GM19238 (cell line): ENCODE data around the gene ILDR2.
A peak's percentile ranks its signal among the peaks of the same experiment; 100 is the strongest.

ENCODE experiments used
- DNase-seq: peaks from one replicate; pipeline ENCODE4 v3.0.0; 2011; ENCODE audit warnings: low spot score; ENCODE audit not compliant: insufficient read length

Gene ILDR2

DNA sequence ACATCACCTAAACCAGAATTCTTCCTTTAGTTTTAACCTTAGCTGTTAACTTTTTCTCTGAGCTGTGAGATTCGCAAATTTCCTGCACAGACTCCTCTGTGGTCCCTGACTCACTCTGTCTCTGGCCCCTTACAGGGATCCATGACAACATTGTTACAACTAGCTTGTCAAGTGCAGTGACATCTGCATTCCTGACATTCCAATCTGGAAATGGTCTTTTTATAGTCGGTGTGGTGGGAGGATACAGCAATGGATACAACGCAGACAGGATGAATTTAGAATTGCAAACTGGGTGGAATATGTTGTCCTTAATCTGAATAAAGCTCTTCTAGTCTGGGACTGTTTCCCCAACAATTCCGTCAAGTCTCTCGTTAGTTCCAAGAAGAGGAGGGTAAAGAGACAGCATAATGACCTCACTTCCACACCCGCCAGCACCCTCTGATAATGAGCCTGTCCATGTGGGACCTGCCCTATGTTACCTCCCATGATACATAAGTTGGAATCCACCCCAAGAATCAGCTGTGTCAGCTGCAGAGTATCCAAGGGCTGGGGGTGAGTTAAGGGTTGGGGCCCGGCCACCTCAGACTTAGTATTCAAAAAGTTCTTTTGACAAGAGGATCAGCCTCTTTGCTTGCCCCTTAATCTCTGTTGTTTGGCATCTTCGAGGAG, 49.4 kb downstream of the ILDR2 start:
- no peak for DNase-seq

GRCh38 chr1:166924823-166925541, 50.4 kb downstream of the ILDR2 start:
- DNase-seq, result no peak

DNA sequence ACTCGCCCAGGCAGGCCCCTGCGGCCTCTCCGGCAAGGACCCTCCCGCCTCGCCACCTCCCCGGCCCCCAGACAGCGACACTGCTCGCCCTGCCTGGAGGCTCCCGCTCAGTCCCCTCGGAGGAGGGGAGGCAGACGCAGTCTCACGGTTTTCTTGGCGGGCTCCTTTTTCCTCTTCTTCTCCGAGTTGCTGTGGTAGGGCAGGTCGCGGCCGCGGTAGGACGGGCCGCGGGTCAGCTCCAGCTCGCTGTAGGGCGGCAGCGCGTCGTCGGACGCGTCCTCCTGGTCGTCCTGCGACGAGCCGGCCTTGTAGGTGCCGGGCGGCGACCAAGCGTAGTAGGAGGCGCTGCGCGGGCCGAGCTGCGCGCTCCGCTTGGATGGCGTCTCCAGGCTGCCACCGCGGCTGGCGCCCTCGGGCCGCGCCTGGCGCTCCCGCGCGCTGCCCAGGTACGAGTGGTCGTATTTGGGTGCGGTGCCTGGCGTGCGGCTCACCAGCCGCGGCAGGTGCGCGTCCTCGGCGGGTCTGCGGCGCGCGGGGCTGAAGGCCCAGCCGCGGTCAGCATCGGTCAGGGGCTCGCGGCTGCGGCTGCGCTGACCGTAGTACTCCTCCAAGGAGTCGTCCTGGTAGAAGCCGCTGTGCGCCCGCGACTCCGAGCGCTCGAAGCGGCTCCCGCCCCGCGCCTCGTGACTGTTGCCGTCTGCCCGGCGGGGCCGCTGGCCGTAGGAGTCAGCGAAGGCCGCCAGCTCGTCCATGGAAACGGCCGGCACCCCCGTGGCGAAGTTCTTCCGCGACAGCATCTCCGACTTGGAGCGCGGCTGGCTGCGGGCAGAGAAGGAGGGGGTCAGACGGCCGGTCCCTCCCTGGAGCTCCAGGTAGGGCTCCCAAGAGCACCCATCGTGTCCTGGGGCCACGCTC, 54.5 kb downstream of the ILDR2 start:
- no peak for DNase-seq

DNA sequence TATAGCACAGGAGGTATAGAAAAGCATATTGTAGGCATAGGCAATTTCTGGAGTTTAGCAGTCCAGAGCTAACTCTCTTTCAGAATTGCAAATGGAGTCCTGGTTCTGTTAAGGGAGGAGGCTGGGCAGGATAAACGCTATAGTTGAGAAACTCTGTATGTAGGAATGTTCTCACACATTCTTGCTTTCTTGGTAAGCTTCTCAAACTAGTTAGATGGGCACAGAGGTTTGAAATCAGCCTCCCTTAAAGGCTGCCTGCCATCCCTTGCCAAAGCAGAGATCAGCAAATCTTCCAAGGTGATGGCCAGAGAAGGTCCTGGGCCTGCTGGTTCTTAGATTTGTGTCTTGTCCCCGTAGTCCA, 56.4 kb downstream of the ILDR2 start:
- DNase-seq, result no peak

DNA sequence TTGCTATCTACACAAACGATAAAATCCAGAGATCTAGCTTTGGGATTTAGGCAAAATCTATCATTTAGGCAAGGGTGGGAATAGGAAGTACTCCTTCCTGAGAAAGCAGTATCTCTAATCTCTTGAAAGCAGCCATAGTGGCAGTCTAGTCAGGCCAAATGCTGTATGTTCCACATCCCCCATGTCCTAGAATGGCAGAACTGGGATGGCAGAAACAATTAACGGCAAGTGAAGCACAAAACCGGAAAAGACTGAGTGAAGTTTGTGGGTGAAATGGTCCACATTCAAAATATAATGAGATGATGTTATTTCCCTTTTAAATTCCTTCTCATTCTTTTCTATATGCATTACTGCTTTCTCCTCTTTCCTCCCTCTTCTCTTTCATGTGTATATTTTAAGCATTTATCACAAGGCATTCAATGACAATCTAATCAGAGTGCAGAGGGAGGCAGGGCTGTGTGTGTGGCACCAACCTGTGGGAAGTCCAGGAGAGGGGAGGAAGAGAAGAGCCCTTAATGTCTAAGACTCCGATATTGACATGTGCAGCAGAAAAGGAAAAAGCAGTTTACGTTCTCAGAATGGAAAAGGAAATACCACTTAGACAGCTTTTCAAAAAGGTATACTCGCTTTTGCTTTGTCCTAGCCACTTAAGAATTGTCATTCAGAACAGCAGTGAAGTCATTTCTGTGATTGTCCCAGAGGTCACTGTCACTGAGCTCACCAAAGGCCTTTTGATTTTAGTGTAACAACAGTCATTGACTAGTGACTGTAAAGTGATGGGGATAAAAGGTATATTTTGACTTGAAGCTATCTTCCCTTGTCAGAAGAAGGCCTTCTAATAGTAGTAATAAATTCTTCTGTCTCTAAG, 57.0 kb downstream of the ILDR2 start:
- no peak for DNase-seq

- no peak for DNase-seq
Measured at GRCh38 chr1:166915941-166916340, 59.4 kb downstream of the ILDR2 start.

DNA sequence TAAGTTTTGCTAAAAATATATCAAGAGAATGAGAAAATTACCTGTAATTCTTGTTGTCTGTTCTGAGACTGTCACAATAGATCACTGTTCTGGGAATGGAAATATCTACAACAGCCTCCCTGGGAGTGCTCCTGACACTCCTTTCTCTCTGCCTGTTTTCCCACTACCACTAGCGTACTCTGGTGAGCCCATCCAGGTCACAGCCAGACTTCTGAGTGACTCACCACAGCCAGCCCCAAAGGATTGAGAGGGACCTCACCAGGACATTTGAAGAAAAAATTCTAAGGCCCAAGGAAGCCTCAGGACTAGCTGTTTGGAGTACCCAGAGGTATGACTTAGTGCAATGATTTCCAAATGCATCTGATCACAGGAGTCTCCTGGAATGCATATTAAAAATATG, 60.3 kb downstream of the ILDR2 start:
- no peak for DNase-seq

DNA sequence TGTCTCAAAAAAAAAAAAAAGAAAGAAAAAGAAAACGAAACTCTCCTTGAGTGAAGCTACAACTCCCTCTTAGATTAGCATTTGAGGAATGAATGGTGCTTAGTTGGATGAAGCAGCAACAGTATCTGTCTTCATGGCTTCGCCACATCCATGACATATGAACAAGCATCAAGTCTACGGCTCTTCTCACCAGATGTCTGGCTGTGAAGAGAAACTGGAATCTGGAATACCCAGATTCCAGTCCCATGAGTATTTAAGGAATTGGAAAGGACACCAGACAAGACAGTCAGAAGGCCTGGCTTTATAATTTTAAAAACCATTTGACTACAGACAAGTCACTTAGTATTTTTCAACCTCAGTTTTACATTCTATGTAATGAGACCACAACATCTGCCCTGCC, 61.2 kb downstream of the ILDR2 start:
- DNase-seq, result no peak

DNA sequence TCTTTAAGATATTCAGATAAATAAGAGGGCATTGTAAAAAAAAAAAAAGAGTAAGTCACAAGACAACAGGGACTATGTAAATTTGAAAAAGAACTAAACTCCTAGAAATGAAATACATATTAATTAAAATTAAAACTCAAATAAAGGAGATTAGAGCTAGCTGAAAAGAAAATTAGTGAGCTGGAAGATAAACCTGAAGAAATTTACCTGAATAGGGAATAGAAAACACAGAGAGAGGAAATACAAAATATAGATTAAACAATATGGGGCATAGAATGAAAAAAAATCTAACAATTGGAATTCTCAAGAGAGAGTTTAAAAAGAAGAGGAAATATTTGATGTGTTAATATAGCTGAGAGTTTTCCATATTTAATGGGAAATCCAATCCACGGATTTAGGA, 63.7 kb downstream of the ILDR2 start:
- no peak for DNase-seq

- DNase-seq, result peak; percentile 62
Measured at GRCh38 chr1:166910396-166910994, 64.8 kb downstream of the ILDR2 start.

GRCh38 chr1:166908942-166909341, 66.4 kb downstream of the ILDR2 start:
- no peak for DNase-seq

DNA sequence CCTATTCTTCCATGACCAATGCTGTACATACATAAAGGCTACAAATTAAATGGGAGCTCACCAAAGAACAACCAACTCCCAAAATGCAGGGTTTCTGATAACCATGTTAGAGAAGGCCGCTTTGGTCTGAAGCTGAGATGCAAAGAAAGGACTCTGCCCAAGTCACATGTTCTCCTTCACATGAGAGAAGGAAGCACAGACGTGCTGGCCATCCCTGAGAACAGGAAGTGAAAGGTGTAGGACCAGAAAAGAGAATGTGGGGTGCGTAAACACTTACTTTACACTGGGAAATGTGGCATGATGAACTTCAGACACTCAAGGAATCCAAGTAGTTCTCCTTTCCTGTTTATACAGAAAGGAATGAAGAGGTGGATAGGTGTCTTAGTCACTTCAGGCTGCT, 67.6 kb downstream of the ILDR2 start:
- DNase-seq, result no peak

- DNase-seq, result no peak
Measured at GRCh38 chr1:166907051-166907450, 68.3 kb downstream of the ILDR2 start.

DNA sequence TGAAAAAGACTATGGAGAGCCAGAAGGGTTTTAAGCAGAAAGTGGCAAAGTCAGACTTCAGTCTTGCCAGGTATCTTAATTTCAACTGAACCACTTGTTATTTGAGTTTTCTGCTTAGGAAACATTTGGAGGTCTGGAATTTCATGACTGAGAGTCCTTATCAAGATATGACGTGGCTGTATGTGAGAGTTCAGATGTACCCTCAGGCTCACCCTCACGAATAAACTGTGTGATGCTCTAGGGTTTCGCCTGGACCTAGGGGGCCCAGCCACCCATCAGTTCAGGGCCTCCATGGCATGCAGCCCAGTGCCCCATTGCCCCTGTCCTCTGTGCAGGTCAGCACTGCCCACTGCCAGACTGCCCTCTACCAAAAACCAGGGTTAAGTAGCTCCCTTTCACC, 68.7 kb downstream of the ILDR2 start:
- DNase-seq, result no peak

- no peak for DNase-seq
Measured at GRCh38 chr1:166905900-166906299, 69.4 kb downstream of the ILDR2 start.

GRCh38 chr1:166905136-166905535, 70.2 kb downstream of the ILDR2 start:
- DNase-seq, result no peak

DNA sequence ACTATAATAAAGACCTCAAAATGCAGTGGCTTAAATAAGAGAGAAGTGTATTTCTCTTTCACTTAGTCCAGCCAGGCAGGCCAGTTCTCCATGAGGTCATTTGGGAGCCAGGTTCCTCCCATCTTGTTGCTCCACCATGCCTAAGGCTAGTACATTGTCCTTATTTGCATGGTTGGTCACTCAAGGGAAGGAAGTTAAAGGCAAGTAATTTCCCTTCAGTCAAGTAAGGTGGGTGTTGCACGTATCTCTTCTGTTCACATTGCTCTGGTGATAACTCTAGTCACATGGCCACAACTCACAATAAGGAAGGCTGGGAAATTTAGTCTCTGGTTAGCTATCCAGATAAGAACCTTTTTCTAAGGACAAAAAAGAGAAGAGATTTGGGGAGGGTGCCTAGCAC, 72.1 kb downstream of the ILDR2 start:
- DNase-seq, result no peak

- DNase-seq, result no peak
Measured at GRCh38 chr1:166902279-166902678, 73.1 kb downstream of the ILDR2 start.

DNA sequence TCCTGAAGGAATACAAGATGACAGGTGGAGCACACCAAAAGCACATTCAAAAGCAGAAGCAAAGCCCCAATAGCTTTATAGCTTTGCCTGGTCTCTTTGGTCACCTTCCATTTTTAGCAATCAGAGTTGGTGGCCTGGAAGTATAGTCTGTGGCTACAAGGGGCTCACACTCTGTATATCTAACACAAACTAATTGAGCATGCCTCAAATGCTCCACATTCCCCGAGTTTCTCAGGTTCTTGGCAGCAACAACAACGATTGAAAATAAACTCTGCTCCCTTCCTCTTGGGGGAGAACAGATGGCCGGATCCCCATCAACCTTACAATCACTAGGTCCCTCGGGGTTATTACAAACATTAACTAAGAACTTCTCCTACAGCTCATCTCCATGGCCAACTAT, 74.4 kb downstream of the ILDR2 start:
- no peak for DNase-seq

GRCh38 chr1:166899769-166900168, 75.6 kb downstream of the ILDR2 start:
- DNase-seq, result no peak

DNA sequence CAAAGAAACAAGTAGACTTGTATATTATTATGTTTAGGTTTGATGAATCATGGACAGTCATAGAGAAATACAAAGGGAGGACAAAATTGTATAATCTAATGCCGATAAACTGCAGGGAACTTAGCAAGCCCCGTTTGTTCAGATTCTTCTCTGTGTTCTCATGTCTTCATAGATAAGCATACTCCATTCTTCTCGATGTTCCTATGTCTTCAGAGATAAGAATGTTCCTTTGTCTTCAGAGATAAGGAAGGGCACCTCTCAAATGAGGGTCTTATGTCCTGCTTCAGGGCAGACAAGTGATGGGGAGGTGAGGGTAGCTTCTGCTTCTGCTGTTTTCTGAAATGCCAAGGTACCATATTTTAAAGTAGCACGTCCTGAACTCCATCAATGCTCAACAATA, 79.6 kb downstream of the ILDR2 start:
- DNase-seq, result no peak
